ENCODE data around the gene MED27.

DNA sequence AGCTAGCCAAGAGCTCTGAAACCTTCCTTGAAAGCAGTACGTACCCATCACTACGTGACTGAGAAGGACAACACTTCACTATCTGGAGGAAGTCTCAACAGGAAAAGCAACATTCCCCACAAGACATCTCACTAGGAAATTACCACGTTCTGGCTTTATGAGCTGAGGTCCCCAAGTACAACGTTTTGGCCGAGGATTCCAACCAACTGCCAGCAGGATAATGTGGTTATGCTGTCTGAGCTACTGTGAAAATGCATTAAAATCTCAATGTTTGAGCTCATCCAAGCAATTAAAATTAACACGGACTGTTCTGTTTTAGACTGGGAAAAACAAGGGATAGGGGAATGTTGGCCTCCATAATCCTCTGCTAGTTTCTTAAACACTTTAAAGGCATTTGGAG lies 16.4 kb downstream of the MED27 start:
- no peak for TF ChIP-seq EZH2 (conservative IDR thresholded peaks at IDR 0.05; ENCODE audit: low read depth, low read length)
- TF ChIP-seq TAF1 (CRISPR knock-in tag; IDR thresholded peaks at IDR 0.05) = no peak
- no peak for TF ChIP-seq ZNF143 (CRISPR knock-in tag; IDR thresholded peaks at IDR 0.05)
